H1 (cell line): Measurements from ENCODE around the gene CD300A. TPM values are rescaled to one million over a fixed set of nuclear protein-coding genes. Genes with fewer than 3 reads are reported as not detected.
A peak's percentile ranks its signal among the peaks of the same experiment; 100 is the strongest.

Experiments used
- CTCF ChIA-PET: fragments of 300-600 bp; sonication (Branson Sonifier 250); formaldehyde crosslinking; loops from one replicate; lab custom pipeline; 2021; ENCODE audit not compliant: partially characterized antibody; lab: Charles Lee
- POLR2A ChIA-PET: fragments of 300-600 bp; sonication (Branson Sonifier 250); formaldehyde crosslinking; loops from one replicate; lab custom pipeline; 2021; ENCODE audit warnings: inconsistent platforms; ENCODE audit not compliant: partially characterized antibody; lab: Charles Lee
- DNase-seq, 2 experiments: peaks; one replicate each; pipeline versions ENCODE4 v3.0.0 to v3.0.0-alpha.2; 2010 to 2022; ENCODE audit warnings: low spot score in 2 of 2, low read depth in 1 of 2, mixed read lengths in 1 of 2
- FAIRE-seq: peaks from 2 replicates; lab custom pipeline; 2011; peaks lifted over from hg19 to GRCh38; lab: Jason Lieb, UNC
- H2AFZ ChIP-seq: 2 replicates; pipeline ENCODE4 v1.8.1; 2012; ENCODE audit warnings: low read length, inconsistent platforms
- H2AK5ac ChIP-seq: 2 replicates; pipeline ENCODE4 v1.6.1; 2013; ENCODE audit warnings: low read depth, low read length
- H2BK120ac ChIP-seq: replicated peaks from 2 replicates; pipeline ENCODE3; 2013; ENCODE audit warnings: low read depth, low read length, inconsistent platforms
- H2BK12ac ChIP-seq: 2 replicates; pipeline ENCODE4 v1.6.1; 2013; ENCODE audit warnings: low read depth, low read length
- H2BK15ac ChIP-seq: 2 replicates; pipeline ENCODE4 v1.6.1; 2013; ENCODE audit warnings: low read length
- H2BK20ac ChIP-seq: 2 replicates; pipeline ENCODE4 v1.6.1; 2013; ENCODE audit warnings: low read length
- H2BK5ac ChIP-seq: 2 replicates; pipeline ENCODE4 v1.6.1; 2013; ENCODE audit warnings: low read depth, low read length
- H3K14ac ChIP-seq: 2 replicates; pipeline ENCODE4 v1.6.1; 2013; ENCODE audit warnings: inconsistent platforms; ENCODE audit not compliant: insufficient read length
- H3K18ac ChIP-seq: 2 replicates; pipeline ENCODE4 v1.6.1; 2013; ENCODE audit warnings: low read length; ENCODE audit errors: extremely low read depth
- H3K23ac ChIP-seq: 2 replicates; pipeline ENCODE4 v1.6.1; 2013; ENCODE audit warnings: inconsistent platforms; ENCODE audit not compliant: insufficient read length
- H3K23me2 ChIP-seq: 2 replicates; pipeline ENCODE4 v1.6.1; 2013; ENCODE audit warnings: low read depth, low read length
- H3K27ac ChIP-seq: 2 replicates; pipeline ENCODE4 v1.6.1; 2011; ENCODE audit warnings: low read depth, low read length, inconsistent platforms
- H3K27me3 ChIP-seq, 4 experiments: replicated peaks in 1 of 4; 1 replicate in 1 of 4; 2 replicates in 3 of 4; pipeline versions ENCODE4 v1.6.1 to v1.8.1; 2011 to 2013; ENCODE audit warnings: low read length in 3 of 4, mild to moderate bottlenecking in 3 of 4, inconsistent platforms in 2 of 4, mixed read lengths in 2 of 4, moderate library complexity in 1 of 4; ENCODE audit not compliant: control insufficient read depth in 3 of 4, insufficient read depth in 3 of 4; ENCODE audit errors: extremely low read depth in 1 of 4
- H3K36me3 ChIP-seq, 4 experiments: 2 replicates each; pipeline versions ENCODE4 v1.6.1 to v1.8.1; 2011 to 2013; ENCODE audit warnings: mild to moderate bottlenecking in 4 of 4, low read length in 3 of 4, moderate library complexity in 2 of 4, control low read depth in 1 of 4, inconsistent platforms in 1 of 4; ENCODE audit not compliant: insufficient read depth in 4 of 4, control insufficient read depth in 2 of 4
- H3K4ac ChIP-seq: replicated peaks from 2 replicates; pipeline ENCODE3; 2013; ENCODE audit warnings: low read length, low read depth, mixed read lengths, inconsistent platforms; ENCODE audit not compliant: insufficient read length
- H3K4me1 ChIP-seq, 4 experiments: replicated peaks in 1 of 4; 1 replicate in 1 of 4; 2 replicates in 3 of 4; pipeline versions ENCODE4 v1.6.1 to v1.8.1; 2011 to 2013; ENCODE audit warnings: low read length in 3 of 4, inconsistent platforms in 2 of 4, mixed read lengths in 1 of 4; ENCODE audit not compliant: insufficient read depth in 4 of 4, control insufficient read depth in 3 of 4
- H3K4me2 ChIP-seq, 2 experiments: 2 replicates each; pipeline versions ENCODE4 v1.6.1 to v1.8.1; 2011 to 2013; ENCODE audit warnings: low read depth in 2 of 2, low read length in 2 of 2, control low read depth in 1 of 2, inconsistent platforms in 1 of 2, mild to moderate bottlenecking in 1 of 2; ENCODE audit not compliant: insufficient read depth in 1 of 2
- H3K4me3 ChIP-seq, 4 experiments: fragments of 200-600, 300-600 bp in 1 of 4; sonication (generic), shearing (Covaris generic), sonication (Bioruptor Twin) in 1 of 4; 2 replicates each; pipeline versions ENCODE4 v1.5.1 to v1.8.1; 2011 to 2016; ENCODE audit warnings: low read length in 4 of 4, low read depth in 3 of 4, control low read depth in 2 of 4, inconsistent platforms in 2 of 4, mild to moderate bottlenecking in 2 of 4, mixed read lengths in 1 of 4, moderate library complexity in 1 of 4; ENCODE audit not compliant: insufficient read depth in 2 of 4; ENCODE audit errors: extremely low read depth in 1 of 4
- H3K56ac ChIP-seq: replicated peaks from 2 replicates; pipeline ENCODE3; 2013; ENCODE audit warnings: low read depth, mild to moderate bottlenecking, mixed read lengths, low read length, inconsistent platforms; ENCODE audit not compliant: insufficient read length
- H3K79me1 ChIP-seq: 2 replicates; pipeline ENCODE4 v1.6.1; 2013; ENCODE audit warnings: low read depth, low read length, control low read depth
- H3K79me2 ChIP-seq, 2 experiments: 2 replicates each; pipeline versions ENCODE4 v1.6.1 to v1.8.1; 2012 to 2013; ENCODE audit warnings: low read length in 2 of 2, mild to moderate bottlenecking in 2 of 2, inconsistent platforms in 1 of 2; ENCODE audit not compliant: insufficient read depth in 2 of 2, control insufficient read depth in 1 of 2
- H3K9ac ChIP-seq, 4 experiments: replicated peaks in 1 of 4; 1 replicate in 1 of 4; 2 replicates in 3 of 4; pipeline versions ENCODE4 v1.6.1 to v1.8.1; 2011 to 2013; ENCODE audit warnings: low read depth in 3 of 4, low read length in 3 of 4, control low read depth in 2 of 4, mild to moderate bottlenecking in 2 of 4, moderate library complexity in 2 of 4, inconsistent platforms in 1 of 4; ENCODE audit errors: extremely low read depth in 1 of 4
- H3K9me3 ChIP-seq, 2 experiments: 2 replicates each; pipeline versions ENCODE4 v1.6.1 to v1.8.1; 2012 to 2013; ENCODE audit warnings: mild to moderate bottlenecking in 2 of 2, moderate library complexity in 2 of 2, control low read depth in 1 of 2, inconsistent platforms in 1 of 2, low read depth in 1 of 2, low read length in 1 of 2, mixed read lengths in 1 of 2; ENCODE audit not compliant: insufficient read depth in 2 of 2
- H4K20me1 ChIP-seq, 2 experiments: replicated peaks in 1 of 2; 2 replicates each; pipeline versions ENCODE3 to v1.8.1; 2011 to 2013; ENCODE audit warnings: inconsistent platforms in 2 of 2, low read length in 2 of 2, mild to moderate bottlenecking in 1 of 2; ENCODE audit not compliant: insufficient read depth in 2 of 2, control insufficient read depth in 1 of 2
- H4K5ac ChIP-seq: 2 replicates; pipeline ENCODE4 v1.6.1; 2013; ENCODE audit warnings: low read length, low read depth, mixed read lengths, inconsistent platforms; ENCODE audit not compliant: insufficient read length
- H4K8ac ChIP-seq: 2 replicates; pipeline ENCODE4 v1.8.0; 2013; ENCODE audit warnings: mild to moderate bottlenecking, moderate library complexity, low read length, inconsistent platforms; ENCODE audit not compliant: insufficient read depth; ENCODE audit errors: extremely low read depth
- H4K91ac ChIP-seq: replicated peaks from 2 replicates; pipeline ENCODE3; 2013; ENCODE audit warnings: low read length, mixed read lengths, inconsistent platforms; ENCODE audit not compliant: insufficient read length
- BACH1 ChIP-seq: IDR thresholded peaks from 2 replicates; pipeline ENCODE4 v1.6.1; 2012; ENCODE audit warnings: low read length, improper control_type of control experiment
- CBX8 ChIP-seq: fragments of 300-800, 300-1000 bp; sonication (generic); IDR thresholded peaks from 2 replicates; pipeline ENCODE4 v1.7.1; 2016; ENCODE audit warnings: low read depth, low read length, borderline replicate concordance
- CEBPB ChIP-seq: IDR thresholded peaks from 2 replicates; pipeline ENCODE4 v1.6.1; 2012; ENCODE audit warnings: low read depth, low read length
- CREB1 ChIP-seq: IDR thresholded peaks from 2 replicates; pipeline ENCODE4 v1.6.1; 2012; ENCODE audit warnings: inconsistent platforms
- EZH2 ChIP-seq: fragments of 200-600 bp; sonication (generic); IDR thresholded peaks from 2 replicates; pipeline ENCODE4 v1.7.1; 2012; ENCODE audit warnings: low read depth, mild to moderate bottlenecking, moderate library complexity, low read length, inconsistent platforms; ENCODE audit not compliant: severe bottlenecking
- FOSL1 ChIP-seq: IDR thresholded peaks from 2 replicates; pipeline ENCODE4 v1.6.1; 2011; ENCODE audit warnings: mild to moderate bottlenecking, low read depth, low read length, moderate library complexity; ENCODE audit not compliant: insufficient read depth
- RAD21 ChIP-seq, 2 experiments: IDR thresholded peaks in 1 of 2; conservative IDR thresholded peaks in 1 of 2; 2 replicates each; pipeline ENCODE4 v1.6.1; 2011; ENCODE audit warnings: low read depth in 2 of 2, low read length in 2 of 2, improper control_type of control experiment in 1 of 2, inconsistent platforms in 1 of 2, mild to moderate bottlenecking in 1 of 2, moderate library complexity in 1 of 2
- RBBP5 ChIP-seq: IDR thresholded peaks from 2 replicates; pipeline ENCODE4 v1.7.1; 2012; ENCODE audit warnings: low read depth, mild to moderate bottlenecking, inconsistent platforms, low read length, moderate library complexity, borderline replicate concordance
- SAP30 ChIP-seq: fragments of 300-600 bp; sonication (generic); IDR thresholded peaks from 2 replicates; pipeline ENCODE4 v1.7.1; 2012; ENCODE audit warnings: low read length, moderate library complexity, mild to moderate bottlenecking, inconsistent platforms; ENCODE audit not compliant: insufficient read depth, insufficient replicate concordance
- SIRT6 ChIP-seq: IDR thresholded peaks from one replicate; pipeline ENCODE4 v1.7.1; 2012; ENCODE audit warnings: low read length, inconsistent platforms
- TAF7 ChIP-seq: optimal IDR thresholded peaks from 2 replicates; pipeline ENCODE3; 2011; ENCODE audit warnings: low read depth, mild to moderate bottlenecking, inconsistent platforms, low read length, moderate library complexity, borderline replicate concordance
- TEAD4 ChIP-seq: IDR thresholded peaks from 2 replicates; pipeline ENCODE4 v1.6.1; 2012; ENCODE audit warnings: low read depth, low read length, inconsistent platforms, mixed read lengths
- ZNF274 ChIP-seq: IDR thresholded peaks from 2 replicates; pipeline ENCODE4 v1.7.0; 2012; ENCODE audit warnings: low read length, borderline replicate concordance; ENCODE audit errors: extremely low read depth
- WGBS, 2 experiments: shearing (Covaris generic) in 1 of 2; methylation state at CpG; one replicate each; pipeline versions ENCODE4 v1.1.6 to v1.1.7; 2013 to 2015; ENCODE audit warnings: low lambda C conversion rate in 2 of 2, mixed read lengths in 2 of 2, inconsistent platforms in 1 of 2, low coverage in 1 of 2, missing lambda C conversion rate in 1 of 2; ENCODE audit not compliant: insufficient replicate concordance in 2 of 2, insufficient coverage in 1 of 2, insufficient read length in 1 of 2; ENCODE audit errors: extremely low coverage in 1 of 2, missing lambda C conversion rate in 1 of 2; 5-methylcytosine and 5-hydroxymethylcytosine counted together
- polyA plus RNA-seq, 7 experiments: library from polyadenylated mRNA; depleted of rRNA in 3 of 7; stranded (reverse) in 5 of 7; unstranded in 2 of 7; fragments of >200 nt in 5 of 7; fragments of 200-250 nt in 2 of 7; gene quantifications; 1 replicate in 5 of 7; 2 replicates in 1 of 7; 4 replicates in 1 of 7; pipeline versions ENCODE4 v1.2.1 to v1.2.3, GENCODE V29; 2011 to 2013; ENCODE audit warnings: missing spikeins in 2 of 7, mixed read lengths in 2 of 7
- total RNA-seq: library from RNA; stranded (reverse); fragmentation: NEBNext Ultra II Directional; extraction: Animal tissue kit (Norgen Biotek cat#: 25700); gene quantifications from 2 replicates; pipeline ENCODE4 v1.2.1, GENCODE V29; 2021

CD300A gene
- total and polyA plus RNA-seq, 2 of the 8 experiments (the other 6 are each of a cell fraction or from before 2014, with no cell fraction given) = 0.52 to 1.3 TPM

GRCh38 chr17:74493331-74493833, 26.9 kb downstream of the CD300A start:
- peak; percentile 97 for FAIRE-seq
- CTCF ChIA-PET = interaction anchor here (0.6 to 5.0 kb wide), 23 partner anchors 9 to 216 kb away, joined by 3 to 60 read pairs (median 4); partner anchors contain the start of genes BTBD17 and GPR142
- H2BK12ac ChIP-seq = no peak overlapping the region
- TF ChIP-seq SAP30 (no peak), TEAD4 (peak; percentile 62; the same call in 1 of the 2 replicates), SIRT6 (no peak), EZH2 (no peak), RBBP5 (no peak), BACH1 (no peak), CBX8 (no peak), ZNF274 (no peak), CREB1 (peak; percentile 33; the same call in 1 of the 2 replicates), FOSL1 (no peak), CEBPB (no peak), TAF7 (no peak), RAD21 (IDR thresholded peaks at IDR 0.05 in 1 of 2, conservative IDR thresholded peaks at IDR 0.05 in 1 of 2; ENCODE audit: low read depth in 2 of 2, low read length in 2 of 2) (peak; percentile 94 to 97)

More at GRCh38 chr17:74493331-74493833, 26.9 kb downstream of the CD300A start:
- Histone ChIP-seq H3K4ac (no peak overlapping the region), H3K9me3 (no peaks in the 10 kb centered on the region; a peak in 1 of 4 replicates), H3K36me3 (no peaks in the 10 kb centered on the region), H2BK15ac (no peak overlapping the region), H3K4me1 (no peaks in the 10 kb centered on the region), H2BK5ac (no peak overlapping the region), H3K79me1 (no peaks in the 10 kb centered on the region), H3K14ac (no peak overlapping the region), H4K5ac (no peak overlapping the region), H4K91ac (no peak overlapping the region), H3K4me3 (no peak overlapping the region), H3K9ac (no peak overlapping the region), H2BK20ac (no peak overlapping the region), H2BK120ac (no peak overlapping the region), H2AFZ (no peak overlapping the region), H4K8ac (no peak overlapping the region), H3K23me2 (no peaks in the 10 kb centered on the region; the same call in 1 of the 2 replicates), H4K20me1 (no peaks in the 10 kb centered on the region), H3K79me2 (no peaks in the 10 kb centered on the region), H3K4me2 (no peak overlapping the region), H3K27me3 (no peaks in the 10 kb centered on the region), H3K23ac (no peak overlapping the region), H3K27ac (no peak overlapping the region), H2AK5ac (no peak overlapping the region), H3K56ac (no peak overlapping the region), H3K18ac (no peak overlapping the region)
- DNase-seq = peak; percentile 41 to 89
- POLR2A ChIA-PET = no interaction called here
- 51% methylated on average over 10 of the region's 11 CpGs; no CpG with 5 or more reads in 1 of the 2 experiments for WGBS, 2 experiments
